ENCODE data around the gene CDC27. TPM values are rescaled to one million over a fixed set of nuclear protein-coding genes. Genes with fewer than 3 reads are reported as not detected.
A peak's percentile ranks its signal among the peaks of the same experiment; 100 is the strongest.

Gene CDC27
- total RNA-seq, 1 donor from 2014 or later = 137 TPM

GRCh38 chr17:47220531-47220999, 31.5 kb upstream of the CDC27 start:
- H3K4me3 Mint-ChIP-seq (ENCODE audit: unreplicated experiment) = no peak overlapping the region
- H3K36me3 ChIP-seq (ENCODE audit: insufficient read depth, low read length) = no peaks in the 10 kb centered on the region
- peak overlapping the region; percentile 7 for H3K4me2 ChIP-seq (ENCODE audit: low read length)
- H3K4me1 ChIP-seq (ENCODE audit: insufficient read depth, low read length) = peaks cover 16% of the 10 kb centered on the region
- H3K4me3 ChIP-seq (ENCODE audit: insufficient read depth, low read depth, low read length) = no peak overlapping the region
- no peaks in the 10 kb centered on the region for H3K9me3 ChIP-seq (ENCODE audit: insufficient read depth, low read depth, low read length)
- H2AFZ ChIP-seq (ENCODE audit: low read depth, low read length) = no peak overlapping the region
- FAIRE-seq (no peak), DNase-seq (ENCODE audit: low read depth) (no peak)
- H3K27me3 ChIP-seq (ENCODE audit: insufficient read depth, low read length) = no peaks in the 10 kb centered on the region
- no peak overlapping the region for H3K27ac ChIP-seq (ENCODE audit: low read depth, low read length)
- H4K20me1 ChIP-seq (ENCODE audit: insufficient read depth, low read length) = no peaks in the 10 kb centered on the region
- TF ChIP-seq EZH2 (IDR thresholded peaks at IDR 0.05; ENCODE audit: insufficient read depth, low read length) (no peak), CTCF (IDR thresholded peaks at IDR 0.05; ENCODE audit: insufficient read depth, low read depth, low read length) (no peak)
- H3K27me3 Mint-ChIP-seq (ENCODE audit: low read depth, unreplicated experiment) = peaks cover 19% of the 10 kb centered on the region
- peaks cover 21% of the 10 kb centered on the region for H3K4me1 Mint-ChIP-seq (ENCODE audit: low read depth, unreplicated experiment)
- no peak overlapping the region for H3K9ac ChIP-seq (ENCODE audit: low read length)
- H3K36me3 Mint-ChIP-seq (ENCODE audit: low read depth, unreplicated experiment) = peaks cover 18% of the 10 kb centered on the region
- peaks cover 18% of the 10 kb centered on the region for H3K9me3 Mint-ChIP-seq (ENCODE audit: unreplicated experiment)
- peak overlapping the region; percentile 23 for H3K27ac Mint-ChIP-seq (ENCODE audit: unreplicated experiment)
- H3K79me2 ChIP-seq (ENCODE audit: insufficient read depth, low read length) = no peaks in the 10 kb centered on the region

GRCh38 chr17:47219621-47220475, 30.8 kb upstream of the CDC27 start:
- peak overlapping the region; percentile 11 for H3K4me3 Mint-ChIP-seq (ENCODE audit: unreplicated experiment)
- no peaks in the 10 kb centered on the region for H3K27me3 ChIP-seq (ENCODE audit: insufficient read depth, low read length)
- H4K20me1 ChIP-seq (ENCODE audit: insufficient read depth, low read length) = no peaks in the 10 kb centered on the region
- H3K4me2 ChIP-seq (ENCODE audit: low read length) = peak overlapping the region; percentile 7
- FAIRE-seq (no peak), DNase-seq (ENCODE audit: low read depth) (no peak)
- peaks cover 18% of the 10 kb centered on the region for H3K9me3 Mint-ChIP-seq (ENCODE audit: unreplicated experiment)
- no peak overlapping the region for H3K27ac Mint-ChIP-seq (ENCODE audit: unreplicated experiment)
- H3K4me3 ChIP-seq (ENCODE audit: insufficient read depth, low read depth, low read length) = no peak overlapping the region
- peaks cover 9% of the 10 kb centered on the region for H3K4me1 ChIP-seq (ENCODE audit: insufficient read depth, low read length)
- TF ChIP-seq EZH2 (IDR thresholded peaks at IDR 0.05; ENCODE audit: insufficient read depth, low read length) = no peak
- no peak for TF ChIP-seq CTCF (IDR thresholded peaks at IDR 0.05; ENCODE audit: insufficient read depth, low read depth, low read length)
- peaks cover 22% of the 10 kb centered on the region for H3K27me3 Mint-ChIP-seq (ENCODE audit: low read depth, unreplicated experiment)
- no peak overlapping the region for H3K27ac ChIP-seq (ENCODE audit: low read depth, low read length)
- no peaks in the 10 kb centered on the region for H3K9me3 ChIP-seq (ENCODE audit: insufficient read depth, low read depth, low read length)
- peaks cover 18% of the 10 kb centered on the region for H3K36me3 Mint-ChIP-seq (ENCODE audit: low read depth, unreplicated experiment)
- no peaks in the 10 kb centered on the region for H3K36me3 ChIP-seq (ENCODE audit: insufficient read depth, low read length)
- no peak overlapping the region for H3K9ac ChIP-seq (ENCODE audit: low read length)
- no peak overlapping the region for H2AFZ ChIP-seq (ENCODE audit: low read depth, low read length)
- peaks cover 14% of the 10 kb centered on the region for H3K4me1 Mint-ChIP-seq (ENCODE audit: low read depth, unreplicated experiment)
- H3K79me2 ChIP-seq (ENCODE audit: insufficient read depth, low read length) = no peaks in the 10 kb centered on the region
